Femur (tissue), 1 donor: ENCODE data around the gene SCNN1A.
A peak's percentile ranks its signal among the peaks of the same experiment; 100 is the strongest.

Experiments
- DNase-seq: peaks from one replicate; pipeline ENCODE4 v3.0.0-alpha.2; 2017

Gene SCNN1A

DNA sequence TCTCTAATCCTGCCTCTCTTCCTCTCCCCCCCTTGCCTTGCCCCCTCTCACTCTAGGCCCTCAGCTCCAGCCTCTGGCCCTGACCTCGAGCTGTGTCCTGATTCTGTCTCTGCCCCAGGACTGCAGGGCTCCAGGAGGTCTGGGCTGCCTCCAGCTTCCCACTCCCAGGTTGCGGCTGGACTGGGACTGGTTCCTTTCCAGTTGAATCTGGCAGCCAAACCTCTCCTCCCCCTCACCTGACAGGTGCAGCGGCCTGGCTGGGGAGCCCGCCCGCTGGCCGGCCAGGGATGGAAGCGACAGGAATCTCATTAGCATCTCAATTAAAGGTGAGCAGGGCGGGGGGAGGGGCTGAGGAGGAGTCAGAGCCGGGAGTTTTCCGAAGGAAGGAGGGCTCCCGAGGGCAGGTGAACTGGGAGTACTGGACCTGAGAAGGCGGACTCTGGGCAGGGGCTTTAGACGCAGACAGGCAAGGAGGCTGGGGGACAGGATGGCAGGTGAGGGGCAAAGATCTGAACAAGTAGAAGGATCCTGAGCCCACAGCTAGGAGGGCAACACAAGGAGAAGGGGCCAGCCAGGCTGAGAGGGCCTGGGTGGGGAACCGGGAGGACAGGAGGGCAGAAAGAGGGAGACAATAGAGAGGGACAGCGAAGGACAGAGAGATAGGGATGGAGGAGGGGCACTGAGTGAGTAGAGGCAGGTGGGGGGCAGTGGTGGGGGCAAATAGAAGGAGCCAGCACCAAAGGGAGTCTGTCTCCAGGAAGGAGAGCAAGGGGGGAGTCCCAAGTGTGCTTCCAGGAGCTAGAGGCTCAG, at the start of gene SCNN1A:
SCNN1A (minus strand) TSS at position 295 of the 810 bp plus-strand sequence. CDS start 780 bp downstream, outside the sequence.
- no peak for DNase-seq

DNA sequence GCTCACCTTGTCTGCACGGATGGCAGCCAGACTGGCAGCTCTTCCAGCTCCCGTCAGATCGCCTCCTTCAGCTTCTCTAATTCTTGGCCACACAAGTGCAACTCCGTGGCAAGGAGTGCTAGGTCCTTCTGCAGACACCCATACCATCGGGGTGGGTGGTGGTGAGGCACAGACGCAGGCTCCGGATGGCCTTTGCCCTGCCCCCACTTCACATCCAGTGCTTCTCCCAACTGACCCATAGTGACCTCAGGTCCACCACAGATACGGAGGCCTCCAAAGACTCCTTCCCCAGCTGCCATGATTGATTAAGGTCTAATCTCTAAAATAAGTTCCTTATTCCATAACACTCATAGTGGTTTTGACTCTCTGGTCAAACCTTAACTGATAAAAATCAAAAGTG, 49.5 kb upstream of the SCNN1A start:
- DNase-seq, result no peak

DNA sequence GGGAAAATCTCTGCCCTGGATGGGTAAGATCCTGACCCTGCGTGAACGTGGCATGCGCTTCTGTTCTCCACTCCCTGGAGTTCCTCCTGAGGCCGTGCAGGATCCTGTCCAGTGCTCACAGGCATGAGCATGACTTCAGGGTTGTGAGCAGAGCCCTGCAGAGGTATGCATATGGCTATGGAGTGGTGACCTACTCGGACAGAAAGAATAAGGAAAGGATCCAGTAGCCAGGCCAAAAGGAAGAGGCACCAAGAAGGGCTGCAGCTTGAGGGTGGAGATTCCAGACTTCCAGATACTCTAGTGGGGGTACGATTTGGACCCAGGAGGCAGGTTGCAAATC, 48.6 kb upstream of the SCNN1A start:
- no peak for DNase-seq

DNA sequence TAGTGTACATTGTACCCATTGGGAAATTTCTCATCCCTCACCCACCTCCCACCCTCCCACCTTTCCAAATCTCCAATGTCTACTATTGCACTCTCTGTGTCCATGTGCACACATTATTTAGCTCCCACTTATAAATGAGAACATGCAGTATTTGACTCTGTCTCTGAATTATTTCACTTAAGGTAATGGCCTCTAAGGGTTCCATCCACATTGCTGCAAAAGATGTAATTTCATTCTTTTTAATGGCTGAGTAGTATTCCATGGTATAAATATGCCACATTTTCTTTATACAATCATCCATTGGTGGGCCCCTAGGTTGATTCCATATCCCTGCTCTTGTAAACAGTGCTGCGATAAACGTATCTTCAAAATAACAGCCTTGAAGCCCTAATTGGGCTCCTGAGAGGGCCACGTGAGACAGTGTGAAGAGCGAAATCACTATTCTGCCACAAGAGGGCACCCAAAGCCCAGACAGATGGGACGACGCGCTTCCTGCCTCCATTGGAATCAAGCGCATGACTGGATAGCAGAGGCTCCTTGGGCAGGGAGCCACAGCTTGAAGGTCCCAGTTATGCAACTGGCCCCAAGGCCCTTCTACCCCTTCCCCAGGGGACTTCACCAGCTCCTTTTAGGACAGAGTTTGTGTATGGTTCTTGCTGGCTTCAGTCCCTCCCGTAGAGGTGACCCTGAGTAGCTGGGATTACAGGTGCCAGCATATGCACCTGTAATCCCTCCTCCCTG, 48.1 kb upstream of the SCNN1A start:
- peak; percentile 87 for DNase-seq

DNA sequence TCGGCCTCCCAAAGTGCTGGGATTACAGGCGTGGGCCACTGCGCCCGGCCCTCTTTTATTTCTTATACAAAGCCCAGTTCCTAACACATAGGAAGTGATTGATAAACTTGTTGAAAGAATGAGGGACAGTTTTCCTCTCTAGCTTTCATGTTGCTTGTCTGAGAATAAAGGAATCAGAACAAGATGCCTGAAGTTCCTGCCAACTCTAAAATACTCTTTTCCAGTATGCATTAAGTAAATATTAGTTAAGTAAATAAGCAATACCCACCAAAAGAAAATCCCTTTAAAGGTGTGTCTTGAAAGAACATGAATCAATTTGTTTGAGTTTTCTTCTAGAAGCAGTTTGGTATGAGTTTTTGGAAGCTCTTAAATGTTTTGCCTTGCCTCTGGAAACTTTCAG, 45.0 kb upstream of the SCNN1A start:
- DNase-seq, result no peak

DNA sequence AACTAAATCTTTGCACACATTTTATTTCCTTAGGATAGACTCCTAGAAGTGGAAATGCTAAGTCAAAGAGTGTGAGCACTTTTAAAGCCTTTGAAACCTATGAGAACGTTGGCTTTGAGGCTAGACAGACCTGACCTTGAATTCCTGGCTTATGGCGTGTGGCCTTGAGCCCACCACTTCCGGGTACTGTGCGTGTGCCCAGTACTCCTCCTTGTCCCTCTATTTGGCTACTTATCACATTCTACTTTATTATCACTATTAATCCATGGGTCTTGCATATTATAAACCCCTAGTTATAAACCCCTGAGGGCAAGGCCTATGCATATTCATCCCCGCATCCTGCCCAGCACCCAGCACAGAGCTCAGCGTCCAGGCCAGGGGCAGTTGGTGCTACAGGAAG, 43.4 kb upstream of the SCNN1A start:
- DNase-seq, result no peak

DNA sequence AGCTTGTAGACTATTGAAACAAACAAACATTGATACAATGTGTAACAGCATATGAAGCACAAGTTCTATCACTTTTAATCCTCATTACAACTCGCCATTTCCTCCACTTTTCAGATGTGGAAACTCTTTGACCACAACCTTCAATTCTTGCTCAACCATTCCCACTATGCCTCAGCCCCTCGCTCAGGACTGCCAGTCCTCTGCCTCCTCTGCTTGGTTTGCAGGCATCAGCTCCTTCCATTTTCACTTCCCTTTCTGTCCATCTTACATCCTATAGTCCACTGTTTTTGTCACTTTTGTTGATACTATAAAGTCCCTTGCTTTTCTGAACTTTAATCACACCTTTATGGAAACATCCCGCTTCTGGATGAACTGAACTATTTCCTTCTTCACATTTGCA, 41.2 kb upstream of the SCNN1A start:
- DNase-seq, result no peak

DNA sequence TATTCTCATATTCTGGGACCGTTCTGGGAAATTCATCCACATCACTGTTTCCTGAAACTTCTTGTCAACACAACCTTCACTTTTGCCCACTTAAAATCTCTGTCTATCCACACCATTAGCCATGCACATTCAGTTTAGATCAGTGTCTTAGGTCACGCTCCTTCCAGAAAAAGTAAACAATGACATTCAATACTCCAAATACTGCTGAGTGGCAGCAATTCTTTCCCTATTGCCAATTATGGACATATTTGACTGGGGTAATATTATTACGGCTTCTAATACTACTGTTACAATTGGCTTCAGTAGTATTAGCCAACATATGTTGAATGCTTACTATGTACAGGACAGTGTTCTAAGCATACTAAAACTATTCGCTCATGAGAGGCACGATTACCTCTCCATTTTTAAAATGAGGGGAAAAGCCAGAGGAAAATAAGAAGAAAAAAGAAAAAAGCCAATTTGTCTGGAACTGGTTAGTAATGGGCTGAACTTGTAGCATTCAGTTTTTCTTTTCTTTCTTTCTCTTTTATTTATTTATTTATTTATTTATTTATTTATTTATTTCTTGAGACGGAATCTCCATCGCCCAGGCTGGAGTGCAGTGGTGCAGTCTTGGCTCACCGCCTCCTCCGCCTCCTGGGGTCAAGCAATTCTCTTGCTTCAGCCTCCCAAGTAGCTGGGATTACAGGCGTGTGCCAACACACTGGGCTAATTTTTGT, 32.0 kb upstream of the SCNN1A start:
- no peak for DNase-seq

DNA sequence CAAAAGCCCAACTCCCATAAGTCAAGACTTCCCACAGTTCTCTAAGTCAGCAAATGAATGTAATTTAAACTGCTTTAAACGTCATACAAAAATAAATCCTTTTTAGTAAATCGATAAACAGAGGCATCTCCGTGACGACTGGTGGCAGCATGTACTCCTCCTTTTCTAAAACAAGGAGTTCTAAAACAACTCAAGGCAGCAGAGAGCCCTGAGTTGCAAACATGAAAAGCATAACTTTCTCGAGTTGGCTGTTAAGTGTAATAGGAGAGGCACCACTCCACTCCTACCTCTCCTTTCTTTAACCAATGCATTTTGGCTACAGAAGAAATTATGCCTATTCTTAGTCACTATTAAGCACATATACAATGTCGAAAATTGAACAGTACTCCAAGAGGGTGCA, 30.6 kb upstream of the SCNN1A start:
- DNase-seq, result no peak

DNA sequence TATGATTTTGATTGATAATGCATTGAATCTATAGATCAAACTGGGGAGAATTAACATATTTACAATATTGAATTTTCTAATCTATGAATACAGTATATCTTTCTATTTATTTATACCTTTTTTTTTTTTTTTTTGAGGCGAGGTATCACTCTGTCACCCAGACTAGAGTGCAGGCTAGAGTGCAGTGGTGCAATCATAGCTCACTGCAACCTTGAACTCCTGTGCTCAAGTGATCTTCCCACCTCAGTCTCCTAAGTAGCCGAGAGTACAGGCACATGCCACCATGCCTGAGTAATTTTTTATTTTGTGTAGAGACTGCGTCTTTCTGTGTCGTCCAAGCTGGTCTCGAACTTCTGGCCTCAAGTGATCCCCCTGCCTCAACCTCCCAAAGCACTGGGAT, 29.0 kb upstream of the SCNN1A start:
- no peak for DNase-seq

DNA sequence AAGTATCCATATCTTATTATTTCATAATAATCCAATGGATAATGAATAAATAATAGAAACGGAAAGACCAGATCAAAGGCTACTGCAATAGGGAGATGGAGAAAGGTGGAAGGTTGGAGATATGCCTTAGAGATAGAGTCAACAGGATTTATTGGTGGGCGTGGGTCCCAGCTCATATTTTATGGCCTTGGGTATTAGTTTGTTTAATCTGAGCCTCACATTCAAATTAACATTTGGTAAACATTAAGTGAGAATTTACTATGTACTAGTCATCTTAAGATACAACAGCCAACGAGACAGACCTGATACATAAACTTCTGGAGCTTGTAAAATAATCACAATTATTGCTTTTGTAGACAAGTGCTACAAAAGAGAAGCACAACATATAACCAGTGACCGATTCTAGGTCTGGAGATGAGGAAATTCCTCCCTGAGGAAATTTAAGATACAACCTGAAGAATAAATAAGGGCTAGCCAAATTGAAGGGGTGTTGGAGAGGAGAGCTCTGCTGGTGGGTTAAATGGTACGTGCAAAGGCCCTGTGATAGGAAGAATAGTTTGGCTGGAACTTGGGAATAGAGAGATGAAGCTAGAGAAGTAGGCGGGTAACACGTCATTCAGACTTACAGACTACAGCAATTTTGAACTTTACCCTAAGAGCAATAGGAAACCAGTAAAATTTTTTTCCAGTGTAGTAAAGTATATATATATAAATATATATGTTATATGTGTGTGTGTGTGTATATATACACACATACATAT, 24.7 kb upstream of the SCNN1A start:
- no peak for DNase-seq

DNA sequence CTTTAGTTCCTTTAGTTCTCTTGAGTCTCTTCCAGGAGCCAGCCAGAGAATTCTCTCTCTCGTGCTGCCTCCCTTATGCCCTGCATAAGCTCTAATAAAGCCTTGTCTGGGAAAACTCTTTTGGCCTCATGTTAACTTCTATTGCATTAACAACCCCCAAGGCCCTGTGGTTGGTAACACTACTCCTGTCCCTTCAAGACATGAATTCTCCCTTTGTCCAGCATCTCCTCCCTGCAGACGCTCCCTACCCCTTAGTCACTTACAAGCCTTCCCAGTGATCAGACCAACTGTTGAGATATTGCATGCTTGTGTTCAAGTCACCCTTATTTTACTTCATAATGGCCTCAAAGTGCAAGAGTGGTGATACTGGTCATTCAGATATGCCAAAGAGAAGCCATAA, 20.7 kb upstream of the SCNN1A start:
- no peak for DNase-seq

DNA sequence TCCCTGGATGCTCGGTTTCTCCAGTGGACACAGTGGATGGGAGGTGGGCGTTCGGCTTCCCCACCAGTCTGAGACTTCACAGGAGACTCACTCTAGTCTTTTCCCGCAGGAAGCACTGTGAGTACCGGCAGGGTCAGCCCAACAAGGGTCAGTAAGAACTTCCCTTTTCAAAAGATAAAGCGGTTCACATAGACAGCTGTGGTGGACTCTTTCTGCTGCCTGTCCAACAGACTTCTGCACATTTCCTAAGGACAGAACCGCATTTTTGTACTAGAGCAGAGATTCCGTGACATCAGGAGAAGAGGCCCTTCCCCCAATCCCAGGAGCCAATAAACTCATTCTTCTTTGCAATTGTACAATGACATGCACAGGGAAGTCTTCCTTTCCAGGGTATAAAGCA, 19.0 kb upstream of the SCNN1A start:
- no peak for DNase-seq

DNA sequence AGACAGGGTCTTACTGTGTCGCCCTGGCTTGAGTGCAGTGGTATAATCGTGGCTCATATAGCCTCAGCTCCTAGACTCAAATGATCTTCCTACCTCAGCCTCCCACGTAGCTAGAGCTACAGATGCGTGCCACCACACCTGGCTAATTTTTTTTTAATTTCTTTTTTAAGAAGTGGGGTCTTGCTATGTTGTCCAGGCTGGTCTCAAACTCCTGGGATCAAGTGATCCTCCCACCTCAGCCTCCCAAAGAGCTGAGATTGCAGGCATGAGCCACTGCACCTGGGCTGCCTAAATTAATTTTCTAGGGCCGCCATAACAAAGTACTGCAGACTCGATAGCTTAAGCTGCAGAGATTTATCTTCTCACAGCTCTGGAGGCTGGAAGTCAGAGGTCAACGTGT, 17.7 kb upstream of the SCNN1A start:
- no peak for DNase-seq

DNA sequence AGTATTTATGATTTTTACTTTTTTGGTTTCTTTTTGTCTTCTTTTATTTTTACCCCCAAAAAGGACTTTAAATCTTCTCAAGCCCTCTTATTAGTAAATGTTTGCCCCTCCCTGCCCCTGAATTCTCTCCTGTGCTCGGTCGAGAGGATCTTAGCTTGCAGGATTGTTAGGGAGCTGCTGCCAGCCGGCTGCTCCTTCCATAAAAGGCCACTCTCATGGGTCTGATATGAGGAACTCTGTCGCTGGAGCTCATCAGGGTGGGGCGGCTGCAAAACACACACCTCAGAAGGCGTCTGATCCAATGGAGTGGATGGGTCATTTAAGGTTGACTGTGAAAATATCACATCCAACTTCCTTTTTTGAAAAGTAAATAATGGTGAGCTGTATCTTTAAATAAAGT, 17.1 kb upstream of the SCNN1A start:
- no peak for DNase-seq

DNA sequence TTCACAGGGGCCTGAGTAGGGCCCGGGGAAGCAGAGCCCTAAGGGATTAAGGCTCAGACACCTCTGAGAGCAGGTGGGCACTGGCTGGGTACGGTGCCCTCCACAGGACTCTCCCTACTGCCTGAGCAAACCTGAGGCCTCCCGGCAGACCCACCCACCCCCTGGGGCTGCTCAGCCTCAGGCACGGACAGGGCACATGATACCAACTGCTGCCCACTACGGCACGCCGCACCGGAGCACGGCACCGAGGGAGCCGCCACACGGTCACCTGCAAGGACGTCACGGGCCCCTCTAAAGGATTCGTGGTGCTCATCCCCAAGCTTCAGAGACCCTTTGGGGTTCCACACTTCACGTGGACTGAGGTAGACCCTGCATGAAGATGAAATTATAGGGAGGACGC, 15.7 kb upstream of the SCNN1A start:
- DNase-seq, result no peak

DNA sequence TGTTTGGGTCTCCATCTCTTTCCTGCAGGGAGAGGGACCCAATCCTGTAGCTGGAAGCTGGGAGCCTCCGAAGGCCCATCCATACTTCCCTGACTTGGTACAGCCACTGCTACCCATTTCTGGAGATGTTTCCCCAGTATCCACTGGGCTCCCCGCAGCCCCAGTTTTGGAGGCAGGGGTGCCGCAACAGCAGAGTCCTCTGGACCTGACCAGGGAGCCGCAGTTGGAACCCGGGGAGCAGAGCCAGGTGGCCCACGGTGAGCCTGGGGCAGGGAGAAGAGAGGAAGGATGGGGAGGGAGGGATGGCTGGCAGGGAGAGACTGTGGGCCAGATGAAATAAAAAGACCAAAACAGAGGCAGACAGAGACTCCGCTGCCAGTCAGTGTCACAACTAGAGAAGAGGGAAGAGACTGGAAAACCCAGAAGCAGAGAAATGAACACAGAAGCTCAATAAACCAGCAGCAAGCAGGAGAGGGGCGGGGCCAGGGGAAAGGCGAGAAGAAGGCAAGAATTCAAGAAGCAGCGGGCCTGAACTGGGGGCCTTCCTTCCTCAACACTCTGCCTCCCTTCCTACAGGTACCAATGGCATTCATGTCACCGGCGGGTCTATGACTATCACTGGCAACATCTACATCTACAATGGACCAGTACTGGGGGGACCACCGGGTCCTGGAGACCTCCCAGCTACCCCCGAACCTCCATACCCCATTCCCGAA, 14.9 kb upstream of the SCNN1A start:
- no peak for DNase-seq

DNA sequence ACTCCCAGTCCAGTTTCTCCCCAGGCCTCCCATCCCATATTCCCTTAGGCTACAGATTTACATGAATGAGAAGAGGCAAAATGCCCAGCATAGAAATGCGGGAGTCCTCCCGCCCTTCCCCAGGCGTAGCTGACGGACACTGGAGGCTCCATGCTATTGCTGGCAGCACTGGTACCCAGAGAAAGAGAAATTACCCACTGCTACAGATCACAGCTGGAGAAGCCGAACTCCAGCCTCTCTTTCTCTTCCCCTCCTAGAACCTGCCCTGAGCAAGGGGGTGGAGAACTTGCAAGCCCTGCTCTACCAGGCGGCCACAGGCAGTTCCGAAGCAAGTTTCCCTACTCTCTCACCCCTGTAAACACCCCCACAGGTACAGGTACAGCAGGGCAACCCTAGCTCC, 12.2 kb upstream of the SCNN1A start:
- DNase-seq, result no peak

DNA sequence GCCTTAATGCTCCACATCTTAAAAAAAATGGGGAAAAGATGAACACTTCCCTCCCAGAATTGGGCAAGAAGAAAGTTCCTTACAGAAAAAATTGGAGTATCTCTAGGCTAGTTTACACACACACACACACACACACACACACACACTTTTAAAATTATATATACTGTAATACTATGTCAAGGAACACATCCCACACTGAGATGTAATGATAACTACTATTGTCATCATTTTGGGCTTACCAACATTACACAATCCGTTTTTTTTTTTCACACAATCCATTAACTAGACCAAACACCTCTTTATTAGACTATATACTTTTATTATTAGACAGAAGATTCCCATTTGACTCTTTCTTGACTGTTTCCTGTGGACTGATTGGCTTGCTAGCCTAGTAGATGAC, 11.1 kb upstream of the SCNN1A start:
- DNase-seq, result no peak

DNA sequence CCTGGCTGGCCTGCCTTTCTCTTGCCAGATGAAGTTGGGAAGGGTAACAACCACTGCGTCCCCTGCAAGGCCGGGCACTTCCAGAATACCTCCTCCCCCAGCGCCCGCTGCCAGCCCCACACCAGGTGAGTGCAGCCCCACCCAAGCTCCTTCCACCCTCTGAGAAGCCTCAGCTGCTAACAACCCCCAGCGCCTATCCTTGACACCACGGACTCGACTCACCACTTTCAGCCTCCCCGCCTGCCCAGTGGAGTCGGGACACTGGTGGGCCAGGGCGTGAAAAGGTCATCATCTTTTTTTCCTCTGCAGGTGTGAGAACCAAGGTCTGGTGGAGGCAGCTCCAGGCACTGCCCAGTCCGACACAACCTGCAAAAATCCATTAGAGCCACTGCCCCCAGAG, 10.7 kb upstream of the SCNN1A start:
- no peak for DNase-seq

DNA sequence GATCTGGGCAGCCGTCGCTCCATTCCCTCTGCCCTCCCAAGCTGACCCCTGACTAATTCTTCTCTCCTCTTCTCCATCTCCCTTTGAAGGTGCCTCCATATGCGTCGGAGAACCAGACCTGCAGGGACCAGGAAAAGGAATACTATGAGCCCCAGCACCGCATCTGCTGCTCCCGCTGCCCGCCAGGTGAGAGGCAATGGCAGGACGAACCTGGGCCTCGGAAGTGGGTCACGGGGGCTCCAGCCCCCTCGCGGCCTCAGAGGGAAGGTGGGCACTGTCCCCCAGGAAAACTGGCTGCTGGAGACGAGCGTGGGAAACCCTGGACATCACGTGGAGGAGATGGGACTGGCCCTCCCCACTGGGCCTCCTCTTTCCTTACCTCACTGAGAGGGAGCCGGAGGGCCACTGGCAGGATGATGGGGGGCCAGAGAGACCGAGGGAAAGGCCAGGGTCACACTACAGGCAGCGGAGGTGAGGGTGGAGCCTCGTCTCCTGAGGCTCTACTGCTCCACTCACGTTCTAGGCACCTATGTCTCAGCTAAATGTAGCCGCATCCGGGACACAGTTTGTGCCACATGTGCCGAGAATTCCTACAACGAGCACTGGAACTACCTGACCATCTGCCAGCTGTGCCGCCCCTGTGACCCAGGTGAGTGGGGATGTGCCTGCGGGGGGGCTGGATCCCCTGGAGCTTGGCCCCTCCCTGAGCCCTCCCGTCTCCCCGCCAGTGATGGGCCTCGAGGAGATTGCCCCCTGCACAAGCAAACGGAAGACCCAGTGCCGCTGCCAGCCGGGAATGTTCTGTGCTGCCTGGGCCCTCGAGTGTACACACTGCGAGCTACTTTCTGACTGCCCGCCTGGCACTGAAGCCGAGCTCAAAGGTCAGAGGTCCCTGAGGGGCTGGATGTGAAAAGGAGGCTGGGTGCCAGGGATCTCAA, 9.4 kb upstream of the SCNN1A start:
- no peak for DNase-seq
